MG63 (cell line): ENCODE results near the gene SV2C. TPM values are rescaled to one million over a fixed set of nuclear protein-coding genes. Genes with fewer than 3 reads are reported as not detected.
A peak's percentile ranks its signal among the peaks of the same experiment; 100 is the strongest.
"Not testable (repeated sequence)": the region's sequence is repeated elsewhere in the genome, so short reads cannot be mapped to it uniquely, and the experiment has no call there.

Experiments used
- DNase-seq: peaks from one replicate; pipeline ENCODE4 v3.0.0-alpha.2; 2020
- H3K27me3 ChIP-seq: fragments of 250-450 bp; sonication (Bioruptor Pico); 2 replicates; pipeline ENCODE4 v1.5.1; 2020; ENCODE audit warnings: mild to moderate bottlenecking, moderate library complexity
- H3K36me3 ChIP-seq: fragments of 250-450 bp; sonication (Bioruptor Pico); 2 replicates; pipeline ENCODE4 v1.5.1; 2020; ENCODE audit warnings: mild to moderate bottlenecking, moderate library complexity
- H3K4me3 ChIP-seq: fragments of 250-450 bp; sonication (Bioruptor Pico); 2 replicates; pipeline ENCODE4 v1.5.1; 2020; ENCODE audit warnings: mild to moderate bottlenecking, moderate library complexity
- H3K9me3 ChIP-seq: fragments of 250-450 bp; sonication (Bioruptor Pico); 2 replicates; pipeline ENCODE4 v1.5.1; 2020; ENCODE audit warnings: mild to moderate bottlenecking, moderate library complexity
- total RNA-seq: library from RNA; depleted of rRNA; stranded (reverse); fragments of >200 nt; shearing (Covaris generic); gene quantifications from 2 replicates; pipeline ENCODE4 v1.2.3, GENCODE V29; 2014; ENCODE audit warnings: low replicate concordance

The SV2C gene
- total RNA-seq, 1 experiment from 2014 or later = not detected

DNA sequence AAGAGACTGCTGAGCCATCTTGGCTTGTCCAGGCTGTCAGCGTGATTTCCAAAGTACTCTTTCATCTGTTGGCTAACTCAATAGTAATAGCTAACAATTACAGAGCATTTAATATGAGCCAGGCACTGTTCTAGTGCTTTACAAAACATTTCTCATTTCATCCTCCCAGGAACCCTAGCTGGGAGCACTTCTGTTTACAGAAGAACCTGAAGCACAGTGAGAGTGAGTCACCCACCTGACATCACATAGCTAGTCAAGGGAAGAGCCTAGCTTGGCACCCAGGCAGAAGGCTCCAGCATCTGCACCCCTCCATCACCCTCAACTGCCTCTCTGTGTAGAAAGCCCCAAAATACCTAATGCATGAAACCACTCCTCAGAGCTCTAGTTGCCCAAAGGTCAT is 262.4 kb downstream of the SV2C start:
- no peaks in the 10 kb centered on the region for H3K27me3 ChIP-seq
- no peaks in the 10 kb centered on the region for H3K9me3 ChIP-seq
- H3K36me3 ChIP-seq = no peaks in the 10 kb centered on the region
- no peak overlapping the region for H3K4me3 ChIP-seq
- DNase-seq = no peak

DNA sequence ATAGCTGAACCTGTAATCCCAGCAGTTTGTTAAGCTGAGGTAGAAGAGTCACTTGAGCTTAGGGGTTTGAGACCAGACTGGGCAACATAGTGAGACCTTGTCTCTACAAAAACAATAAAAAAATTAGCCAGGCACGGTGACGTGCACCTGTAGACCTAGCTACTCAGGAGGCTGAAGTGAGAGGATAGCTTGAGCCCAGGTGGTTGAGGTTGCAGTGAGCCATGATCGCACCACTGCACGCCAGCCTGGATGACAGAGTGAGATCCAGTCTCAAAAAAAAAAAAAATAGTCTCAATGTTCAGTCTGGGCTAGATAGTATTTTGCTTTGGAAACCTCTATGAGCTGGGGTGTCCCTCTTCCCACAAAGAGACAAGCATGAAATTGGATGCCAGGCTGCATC is 268.0 kb downstream of the SV2C start:
- H3K9me3 ChIP-seq = no peaks in the 10 kb centered on the region
- no peaks in the 10 kb centered on the region for H3K27me3 ChIP-seq
- no peak for DNase-seq
- no peak overlapping the region for H3K4me3 ChIP-seq
- H3K36me3 ChIP-seq = no peaks in the 10 kb centered on the region

GRCh38 chr5:76351577-76351976 is 268.4 kb downstream of the SV2C start:
- Histone ChIP-seq H3K4me3 (no peak overlapping the region), H3K9me3 (no peaks in the 10 kb centered on the region), H3K27me3 (no peaks in the 10 kb centered on the region), H3K36me3 (no peaks in the 10 kb centered on the region)
- no peak for DNase-seq

GRCh38 chr5:76356887-76357286 is 273.7 kb downstream of the SV2C start:
- Histone ChIP-seq H3K27me3 (no peaks in the 10 kb centered on the region), H3K4me3 (no peak overlapping the region)

GRCh38 chr5:76363352-76364225 is 280.4 kb downstream of the SV2C start:
- DNase-seq = no peak
- no peak overlapping the region for H3K4me3 ChIP-seq
- no peaks in the 10 kb centered on the region for H3K9me3 ChIP-seq
- H3K27me3 ChIP-seq = no peaks in the 10 kb centered on the region
- H3K36me3 ChIP-seq = no peaks in the 10 kb centered on the region

More at GRCh38 chr5:76356887-76357286, 273.7 kb downstream of the SV2C start:
- Histone ChIP-seq H3K9me3 (no peaks in the 10 kb centered on the region), H3K36me3 (no peaks in the 10 kb centered on the region)
- no peak for DNase-seq

- DNase-seq = no peak
- Histone ChIP-seq H3K9me3 (no peaks in the 10 kb centered on the region), H3K36me3 (no peaks in the 10 kb centered on the region), H3K4me3 (no peak overlapping the region), H3K27me3 (no peaks in the 10 kb centered on the region)
These were observed 281.0 kb downstream of the SV2C start for GRCh38 chr5:76364226-76364589.

DNA sequence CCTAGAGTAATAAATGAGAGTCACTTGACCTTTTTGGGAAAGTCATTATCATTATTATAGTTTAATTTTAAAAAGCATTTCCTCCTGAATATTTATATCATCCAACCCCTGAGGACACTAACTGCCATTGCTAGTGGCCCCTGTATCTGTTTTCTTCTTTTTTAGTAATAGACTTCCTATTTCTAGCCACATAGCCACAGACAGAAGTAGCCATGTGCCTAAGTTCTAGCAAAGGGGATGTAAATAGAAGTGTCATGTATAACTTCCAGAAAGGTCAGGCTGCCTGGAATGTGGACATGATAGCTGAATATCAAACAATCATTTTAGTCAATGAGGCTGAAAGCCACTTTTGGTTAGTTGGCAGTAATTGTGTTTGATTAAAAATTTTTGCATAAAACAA is 282.4 kb downstream of the SV2C start:
- DNase-seq = no peak
- no peaks in the 10 kb centered on the region for H3K9me3 ChIP-seq
- H3K4me3 ChIP-seq = no peak overlapping the region
- H3K27me3 ChIP-seq = no peaks in the 10 kb centered on the region
- H3K36me3 ChIP-seq = no peaks in the 10 kb centered on the region

DNA sequence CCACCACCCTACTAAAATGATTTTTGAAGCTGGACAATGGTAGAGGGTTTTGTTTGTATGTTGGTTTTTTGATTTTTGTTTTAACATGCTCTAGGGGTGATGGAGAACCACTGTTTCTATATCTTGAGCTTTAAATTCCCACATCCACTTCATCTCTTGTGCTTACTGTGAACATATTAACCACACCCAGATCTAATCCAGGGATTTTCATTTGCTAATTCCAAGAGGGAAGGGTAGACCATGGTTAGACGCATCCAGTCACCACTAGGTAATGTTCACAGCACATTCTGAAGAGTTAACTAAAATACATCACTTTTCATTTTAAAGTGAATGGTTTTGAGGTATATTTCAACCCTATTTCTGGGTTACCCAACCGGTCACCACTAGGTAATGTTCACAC is 283.4 kb downstream of the SV2C start:
- no peak for DNase-seq
- H3K36me3 ChIP-seq = no peaks in the 10 kb centered on the region
- no peaks in the 10 kb centered on the region for H3K27me3 ChIP-seq
- H3K4me3 ChIP-seq = no peak overlapping the region
- H3K9me3 ChIP-seq = no peaks in the 10 kb centered on the region

DNA sequence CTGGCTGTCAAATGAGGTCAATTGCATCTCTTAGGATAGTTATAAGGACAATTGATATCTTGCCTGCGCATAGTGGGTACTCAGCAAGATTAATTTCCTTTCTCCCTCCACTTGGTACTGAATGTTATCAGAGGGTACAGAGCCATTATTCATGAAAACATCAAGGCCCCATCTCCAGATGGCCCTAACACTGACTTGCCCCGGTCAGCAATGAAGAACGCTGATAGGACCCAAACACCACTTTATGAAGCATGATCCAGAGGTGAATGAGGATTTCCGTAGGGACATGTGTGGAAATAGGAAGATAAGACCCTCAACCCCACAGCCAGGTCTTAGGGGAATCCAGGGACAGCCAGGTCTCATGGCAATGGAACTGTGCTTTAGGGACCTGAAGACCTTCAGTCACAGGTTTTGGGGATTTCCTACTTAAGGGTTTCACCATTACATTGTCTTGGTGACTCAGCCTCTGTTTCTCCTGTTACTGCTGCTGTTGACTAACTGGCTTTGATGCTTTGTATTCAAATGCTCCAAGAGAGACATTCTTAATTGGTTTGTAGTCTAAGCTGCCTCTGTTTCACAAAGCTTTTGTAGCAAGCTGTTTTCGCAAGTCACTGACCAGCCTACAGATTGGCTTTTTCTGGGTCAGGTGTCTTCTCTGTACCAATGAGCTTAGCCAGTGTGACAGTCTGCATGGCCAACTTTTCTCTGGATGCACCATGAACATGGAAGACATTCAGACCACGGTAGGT is 284.6 kb downstream of the SV2C start:
- Histone ChIP-seq H3K36me3 (no peaks in the 10 kb centered on the region), H3K9me3 (no peaks in the 10 kb centered on the region), H3K27me3 (no peaks in the 10 kb centered on the region), H3K4me3 (no peak overlapping the region)
- DNase-seq = no peak

DNA sequence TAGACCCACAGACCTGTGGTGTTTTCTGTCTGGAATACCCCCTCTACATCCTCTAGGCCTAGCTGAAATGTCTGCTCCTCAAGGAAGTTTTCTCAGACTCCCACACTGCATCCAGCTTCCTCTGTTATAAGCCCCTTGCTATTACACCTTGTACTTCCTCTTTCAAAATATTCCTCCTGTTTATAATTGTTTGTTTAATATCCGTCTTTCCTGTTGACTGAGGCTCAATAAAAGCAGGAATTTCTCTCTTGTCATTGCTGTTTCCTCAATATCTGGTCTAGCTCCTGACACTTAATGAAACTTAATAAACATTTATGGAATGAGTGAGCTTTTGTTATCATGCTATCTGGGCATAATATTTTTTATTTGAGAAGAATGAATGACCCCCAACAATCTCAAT is 285.8 kb downstream of the SV2C start:
- Histone ChIP-seq H3K36me3 (no peaks in the 10 kb centered on the region), H3K9me3 (no peaks in the 10 kb centered on the region), H3K4me3 (no peak overlapping the region), H3K27me3 (no peaks in the 10 kb centered on the region)
- DNase-seq = no peak

DNA sequence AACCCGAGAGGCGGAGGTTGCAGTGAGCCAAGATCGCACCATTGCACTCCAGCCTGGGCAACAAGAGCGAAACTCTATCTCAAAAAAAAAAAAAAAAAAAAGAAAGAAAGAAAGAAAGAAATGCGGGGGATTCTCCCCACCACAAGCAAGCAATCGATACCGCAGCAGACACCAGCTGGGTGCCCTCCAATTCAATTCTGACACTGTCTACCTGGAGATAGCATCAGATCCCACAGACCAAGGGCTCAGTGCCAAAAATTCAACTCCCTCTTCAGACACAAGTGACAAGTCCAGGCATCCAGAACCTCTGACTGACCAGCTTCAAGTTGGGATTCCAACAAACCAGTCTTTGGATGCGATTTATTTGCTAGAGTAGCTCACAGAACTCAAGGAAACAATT is 286.5 kb downstream of the SV2C start:
- not testable (repeated sequence) for DNase-seq, H3K9me3 ChIP-seq, H3K27me3 ChIP-seq, H3K36me3 ChIP-seq, H3K4me3 ChIP-seq

DNA sequence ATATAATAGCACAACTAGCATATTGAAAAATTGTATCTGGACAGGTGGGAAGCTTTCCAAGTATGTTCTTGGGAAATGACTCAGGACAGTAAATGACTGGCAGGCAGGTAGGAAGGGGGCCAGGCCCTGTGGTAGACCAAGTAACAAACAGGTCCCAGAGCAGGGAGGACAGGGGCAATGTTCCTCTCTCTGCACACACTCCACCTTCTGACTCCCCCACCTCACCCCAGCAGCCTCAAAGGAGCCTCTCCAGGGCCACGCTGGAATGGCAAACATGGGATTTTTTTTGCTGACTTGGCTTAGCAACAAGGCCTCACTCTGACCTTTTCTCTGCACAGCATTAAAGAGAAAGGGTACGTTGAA is 288.8 kb downstream of the SV2C start:
- Histone ChIP-seq H3K4me3 (no peak overlapping the region), H3K27me3 (no peaks in the 10 kb centered on the region), H3K9me3 (no peaks in the 10 kb centered on the region), H3K36me3 (no peaks in the 10 kb centered on the region)
- no peak for DNase-seq

DNA sequence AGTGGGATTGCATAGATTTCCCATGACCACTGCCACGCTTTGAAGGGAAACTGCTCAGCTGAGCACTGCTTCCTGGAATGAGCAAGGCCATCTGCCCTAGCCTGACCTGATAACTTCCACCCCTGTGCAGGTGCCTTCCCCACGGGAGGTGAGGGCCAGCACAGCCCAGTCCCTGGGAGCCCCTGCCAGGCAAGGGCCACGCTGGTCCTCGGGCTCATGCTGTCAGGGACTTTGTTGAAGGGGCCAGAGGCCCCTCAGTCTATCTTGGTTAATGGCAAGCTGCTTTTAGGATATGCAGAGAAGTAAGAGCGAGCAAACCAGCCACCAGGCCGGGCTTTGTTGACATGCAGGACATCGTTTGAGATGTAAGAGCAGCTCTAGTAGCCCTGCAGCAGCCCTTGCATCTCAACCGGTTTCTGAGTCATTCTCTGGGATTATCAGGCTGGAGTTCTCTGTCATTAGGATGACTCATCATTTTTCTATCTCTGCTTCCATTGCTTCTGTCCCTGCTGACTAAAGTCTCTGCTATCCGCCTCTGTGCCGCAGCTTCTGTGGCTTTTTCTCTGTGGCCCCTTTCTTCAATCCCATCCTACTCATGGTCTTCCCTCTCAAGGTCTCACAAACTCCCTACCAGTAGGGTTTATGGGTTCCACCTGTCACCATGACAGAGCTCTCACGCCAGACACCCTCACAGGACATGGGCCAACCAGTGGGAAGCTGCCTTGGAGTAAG is 289.3 kb downstream of the SV2C start:
- no peaks in the 10 kb centered on the region for H3K9me3 ChIP-seq
- no peak overlapping the region for H3K4me3 ChIP-seq
- peak; percentile 69 for DNase-seq
- H3K27me3 ChIP-seq = no peaks in the 10 kb centered on the region
- no peaks in the 10 kb centered on the region for H3K36me3 ChIP-seq

DNA sequence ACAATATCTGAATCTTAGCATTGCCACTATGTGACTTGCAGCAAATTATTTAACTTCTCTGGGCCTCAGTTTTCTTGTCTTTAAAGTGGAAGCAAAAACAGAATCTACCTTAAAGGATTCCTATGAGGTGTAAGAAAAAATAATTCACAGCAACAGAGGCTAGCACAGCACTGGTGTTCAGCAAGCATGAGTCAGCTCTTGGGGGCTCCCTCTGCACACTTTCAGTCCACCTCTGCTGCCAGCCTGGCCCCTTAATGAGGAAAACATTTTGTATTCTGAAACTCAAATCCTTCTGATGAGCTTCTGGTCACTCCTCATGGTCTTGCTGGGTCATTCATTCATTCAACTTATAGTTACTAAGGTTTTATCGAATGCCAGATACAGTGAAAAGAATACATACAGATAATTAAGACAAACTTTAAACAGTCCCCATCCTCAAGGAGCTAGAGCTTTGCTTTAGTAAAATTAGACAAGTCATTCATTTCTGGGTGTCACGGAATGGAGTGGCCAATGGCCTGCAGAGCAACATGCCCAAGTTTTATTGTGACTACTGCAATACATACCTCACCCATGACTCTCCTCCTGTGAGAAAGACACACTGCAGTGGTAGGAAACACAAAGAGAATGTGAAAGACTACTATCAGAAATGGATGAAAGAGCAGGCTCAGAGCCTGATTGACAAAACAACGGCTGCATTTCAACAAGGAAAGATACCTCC is 293.1 kb downstream of the SV2C start:
- no peaks in the 10 kb centered on the region for H3K36me3 ChIP-seq
- H3K9me3 ChIP-seq = no peaks in the 10 kb centered on the region
- H3K27me3 ChIP-seq = no peaks in the 10 kb centered on the region
- DNase-seq = no peak
- H3K4me3 ChIP-seq = no peak overlapping the region

- no peaks in the 10 kb centered on the region for H3K9me3 ChIP-seq
- no peak for DNase-seq
- no peaks in the 10 kb centered on the region for H3K27me3 ChIP-seq
- no peaks in the 10 kb centered on the region for H3K36me3 ChIP-seq
- H3K4me3 ChIP-seq = no peak overlapping the region
These were observed 293.7 kb downstream of the SV2C start for GRCh38 chr5:76376866-76377230.

- Histone ChIP-seq H3K27me3 (no peaks in the 10 kb centered on the region), H3K36me3 (no peaks in the 10 kb centered on the region), H3K4me3 (no peak overlapping the region), H3K9me3 (no peaks in the 10 kb centered on the region)
- DNase-seq = no peak
These were observed 295.2 kb downstream of the SV2C start for GRCh38 chr5:76378355-76378754.

- no peak for DNase-seq
- H3K27me3 ChIP-seq = no peaks in the 10 kb centered on the region
- H3K36me3 ChIP-seq = no peaks in the 10 kb centered on the region
- no peak overlapping the region for H3K4me3 ChIP-seq
- H3K9me3 ChIP-seq = no peaks in the 10 kb centered on the region
These were observed 296.1 kb downstream of the SV2C start for GRCh38 chr5:76379316-76379715.
